ENCODE results near the gene RELN. TPM values are rescaled to one million over a fixed set of nuclear protein-coding genes. Genes with fewer than 3 reads are reported as not detected.
A peak's percentile ranks its signal among the peaks of the same experiment; 100 is the strongest.

Gene RELN
- total and polyA plus RNA-seq, 9 of the 15 experiments (the other 6 are each of a cell fraction or from before 2014, with no cell fraction given): 12.9 to 43.2 (median 18.1) TPM

- TF ChIP-seq, protein P1, sequence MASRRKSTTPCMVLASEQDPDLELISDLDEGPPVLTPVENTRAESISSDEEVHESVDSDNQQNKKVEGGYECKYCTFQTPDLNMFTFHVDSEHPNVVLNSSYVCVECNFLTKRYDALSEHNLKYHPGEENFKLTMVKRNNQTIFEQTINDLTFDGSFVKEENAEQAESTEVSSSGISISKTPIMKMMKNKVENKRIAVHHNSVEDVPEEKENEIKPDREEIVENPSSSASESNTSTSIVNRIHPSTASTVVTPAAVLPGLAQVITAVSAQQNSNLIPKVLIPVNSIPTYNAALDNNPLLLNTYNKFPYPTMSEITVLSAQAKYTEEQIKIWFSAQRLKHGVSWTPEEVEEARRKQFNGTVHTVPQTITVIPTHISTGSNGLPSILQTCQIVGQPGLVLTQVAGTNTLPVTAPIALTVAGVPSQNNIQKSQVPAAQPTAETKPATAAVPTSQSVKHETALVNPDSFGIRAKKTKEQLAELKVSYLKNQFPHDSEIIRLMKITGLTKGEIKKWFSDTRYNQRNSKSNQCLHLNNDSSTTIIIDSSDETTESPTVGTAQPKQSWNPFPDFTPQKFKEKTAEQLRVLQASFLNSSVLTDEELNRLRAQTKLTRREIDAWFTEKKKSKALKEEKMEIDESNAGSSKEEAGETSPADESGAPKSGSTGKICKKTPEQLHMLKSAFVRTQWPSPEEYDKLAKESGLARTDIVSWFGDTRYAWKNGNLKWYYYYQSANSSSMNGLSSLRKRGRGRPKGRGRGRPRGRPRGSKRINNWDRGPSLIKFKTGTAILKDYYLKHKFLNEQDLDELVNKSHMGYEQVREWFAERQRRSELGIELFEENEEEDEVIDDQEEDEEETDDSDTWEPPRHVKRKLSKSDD (conservative IDR thresholded peaks at IDR 0.05; ENCODE audit: low read length): no peak
- no peak for TF ChIP-seq USF2 (CRISPR knock-in tag; IDR thresholded peaks at IDR 0.05)
- peak; percentile 16; the same call in 1 of the 2 replicates for TF ChIP-seq ZBTB7A (IDR thresholded peaks at IDR 0.05; ENCODE audit: borderline replicate concordance, control insufficient read depth, low read depth, low read length)
Observed at GRCh38 chr7:103988468-103989199, 824 bp downstream of the RELN start (continued).

DNA sequence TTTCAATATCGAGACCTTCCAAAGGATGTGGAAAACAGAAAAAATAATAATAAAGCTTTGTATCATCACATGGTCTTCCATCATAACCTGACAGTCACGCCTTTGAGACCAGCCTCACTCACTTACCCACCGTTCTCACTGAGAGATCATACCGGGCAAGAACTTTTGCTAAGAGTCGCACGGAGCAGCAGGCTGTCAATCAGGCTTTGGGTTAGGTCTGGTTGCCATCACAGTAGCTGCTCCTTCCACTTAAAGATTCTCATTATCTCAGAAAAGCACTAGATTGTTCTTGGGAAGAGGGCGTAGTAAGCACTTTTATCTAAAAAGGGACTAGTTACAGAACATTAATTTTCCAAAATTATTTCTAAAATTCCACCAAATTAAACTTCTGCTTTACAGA, 2.0 kb downstream of the RELN start:
- peak overlapping the region; percentile 50 for H2AFZ ChIP-seq (ENCODE audit: low read depth, low read length)
- no peaks in the 10 kb centered on the region for H3K27me3 ChIP-seq (ENCODE audit: control insufficient read depth in 2 of 2, insufficient read depth in 2 of 2, low read length in 2 of 2)
- H3K4me3 ChIP-seq: peak overlapping the region; percentile 62; the same call in 1 of the 2 replicates
- no peaks in the 10 kb centered on the region for H3K9me1 ChIP-seq (ENCODE audit: control insufficient read depth, insufficient read depth, low read length)
- H3K9me3 ChIP-seq (replicated peaks; ENCODE audit: control insufficient read depth, insufficient read depth, low read depth, low read length): no peaks in the 10 kb centered on the region
- H3K4me1 ChIP-seq (replicated peaks in 1 of 2; ENCODE audit: control insufficient read depth in 2 of 2, insufficient read depth in 2 of 2, low read length in 2 of 2): peaks cover 18 to 25% of the 10 kb centered on the region in 2 experiments; a peak in 4 of 5 replicates
- FAIRE-seq (peak; percentile 90), DNase-seq (ENCODE audit: extremely low read depth in 1 of 4, low spot score in 3 of 4) (peak; percentile 30 to 78 (median 51)), ATAC-seq (peak; percentile 59)
- no TSS peak for BruUV-seq (replicated peaks)
- peak overlapping the region; percentile 75 for H3K4me2 ChIP-seq (ENCODE audit: insufficient read depth, low read length)
- in situ Hi-C loops (cut with MboI) (no loop called here), intact Hi-C loops (cut with micrococcal nuclease) (loop anchor here (5.0 to 10.0 kb wide), 2 partner anchors 70 to 413 kb away; no protein-coding TSS in a partner anchor)
- WGBS (ENCODE audit: insufficient coverage, low coverage, missing lambda C conversion rate): 7% methylated on average over 7 of the region's 7 CpGs
- no peak overlapping the region; the same call in 1 of the 3 replicates for H3K27ac ChIP-seq (ENCODE audit: extremely low read depth, low read depth, low read length)
- H4K20me1 ChIP-seq (replicated peaks; ENCODE audit: control insufficient read depth, insufficient read depth, low read length): no peaks in the 10 kb centered on the region
- ChIA-PET POLR2A (interaction anchor here (1.0 to 1.6 kb wide), 3 partner anchors 8 to 13 kb away, joined by 3 to 5 read pairs (median 3); no protein-coding TSS in a partner anchor), CTCF (ENCODE audit: low intra/inter-chr PET ratio) (no interaction called here)
- peak overlapping the region; percentile 43 to 64; a peak in 2 of 4 replicates for H3K9ac ChIP-seq (ENCODE audit: insufficient read depth in 1 of 2, low read depth in 2 of 2, low read length in 2 of 2)
- no peaks in the 10 kb centered on the region; the same call in 2 of the 3 replicates for H3K36me3 ChIP-seq (ENCODE audit: control insufficient read depth, insufficient read depth, low read length)
- H3K79me2 ChIP-seq (ENCODE audit: control insufficient read depth, insufficient read depth, low read length): peaks cover 57% of the 10 kb centered on the region
- TF ChIP-seq PBX2 (CRISPR knock-in tag; IDR thresholded peaks at IDR 0.05; ENCODE audit: low read depth) (no peak), PBX2 (tag; conservative IDR thresholded peaks at IDR 0.05; ENCODE audit: low read depth) (peak; percentile 30; the same call in 1 of the 2 replicates), RFX1 (IDR thresholded peaks at IDR 0.05) (peak; percentile 36), CXXC5 (CRISPR knock-in tag; IDR thresholded peaks at IDR 0.05) (peak; percentile 10; the same call in 1 of the 2 replicates), HMBOX1 (IDR thresholded peaks at IDR 0.05) (peak; percentile 91), YY1 (IDR thresholded peaks at IDR 0.05; ENCODE audit: borderline replicate concordance in 1 of 3, control insufficient read depth in 1 of 3, extremely low read depth in 1 of 3, insufficient read depth in 3 of 3, insufficient read length in 1 of 3, insufficient replicate concordance in 2 of 3, low read depth in 1 of 3, low read length in 2 of 3) (peak in 1 of 3 experiments; percentile 26)
